NCI-H510A (cell line): ENCODE data around the gene C19orf53.
A peak's percentile ranks its signal among the peaks of the same experiment; 100 is the strongest.

Experiments
- DNase-seq: peaks from one replicate; lab custom pipeline; 2025; lab: John Stamatoyannopoulos, UW

C19orf53 gene

DNA sequence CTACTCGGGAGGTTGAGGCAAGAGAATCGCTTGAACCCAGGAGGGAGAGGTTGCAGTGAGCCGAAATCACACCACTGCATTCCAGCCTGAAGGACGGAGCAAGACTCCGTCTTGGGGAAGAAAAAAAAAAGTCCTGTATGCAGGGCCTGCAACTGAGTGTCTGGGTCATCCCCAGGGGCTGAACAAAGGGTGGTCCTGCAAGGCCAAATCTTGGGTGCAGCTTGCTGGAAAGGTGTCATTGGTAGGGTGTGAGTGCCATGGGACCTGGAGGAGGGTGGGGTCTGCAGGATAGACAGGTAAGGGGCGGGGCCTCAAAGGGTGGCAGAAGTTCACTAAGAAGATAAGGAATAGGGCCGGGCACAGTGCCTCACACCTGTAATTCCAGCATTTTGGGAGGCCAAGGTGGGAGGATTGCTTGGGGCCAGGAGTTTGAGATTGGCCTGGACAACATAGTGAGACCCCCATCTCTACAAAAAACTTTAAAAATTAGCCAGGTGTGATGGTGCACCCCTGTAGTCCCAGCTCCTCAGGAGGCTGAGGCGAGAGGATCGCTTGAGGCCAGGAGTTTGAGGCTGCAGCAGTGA, 52.5 kb downstream of the C19orf53 start:
- no peak for DNase-seq

DNA sequence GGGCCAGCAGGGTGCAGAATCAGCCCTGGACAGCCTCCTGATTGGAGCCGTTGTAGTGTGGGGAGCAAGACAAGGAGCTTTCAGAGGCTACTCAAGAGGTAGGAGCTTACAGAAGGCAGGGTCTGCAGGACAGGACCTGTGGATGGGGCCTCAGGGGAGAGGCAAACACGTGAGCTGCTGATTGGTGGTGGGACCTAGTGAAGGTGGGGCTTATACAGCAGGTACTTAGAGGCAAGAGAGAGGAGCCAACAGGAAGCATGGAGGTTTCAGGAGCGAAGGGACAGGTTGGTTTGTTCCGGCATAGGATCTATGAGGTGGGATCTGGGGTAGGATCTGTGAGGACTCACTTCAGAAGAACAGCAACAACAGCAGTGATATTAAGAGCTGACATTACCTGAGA, 53.4 kb downstream of the C19orf53 start:
- DNase-seq = peak; percentile 30
